Activated T-helper 1 cell treated with anti-CD3 and anti-CD28 coated beads, Interleukin-12 subunit alpha, Interleukin-12 subunit beta, Interleukin-2, Interleukin-4 antibody, amounts not matched to agents 30 ng/mL and 10 ng/mL and 1 ng/mL, durations not matched to agents 14 hours and 24 hours and 36 hours (primary cell): ENCODE measurements around the gene PSMA7. TPM values are rescaled to one million over a fixed set of nuclear protein-coding genes. Genes with fewer than 3 reads are reported as not detected.

ENCODE experiments used
- DNase-seq: peaks from one replicate; pipeline ENCODE4 v3.0.0; 2021; ENCODE audit warnings: low spot score
- H3K27ac Mint-ChIP-seq: one replicate; pipeline ENCODE4 v1.8.0; 2021; ENCODE audit warnings: mild to moderate bottlenecking, mixed read lengths
- H3K27me3 Mint-ChIP-seq: one replicate; pipeline ENCODE4 v1.8.0; 2022; ENCODE audit warnings: mild to moderate bottlenecking, moderate library complexity, mixed read lengths; ENCODE audit not compliant: insufficient read depth
- H3K36me3 Mint-ChIP-seq: one replicate; pipeline ENCODE4 v1.8.0; 2021; ENCODE audit warnings: low read depth, mixed read lengths
- H3K4me1 Mint-ChIP-seq: one replicate; pipeline ENCODE4 v1.8.0; 2021; ENCODE audit warnings: low read depth, mixed read lengths
- H3K4me3 Mint-ChIP-seq: one replicate; pipeline ENCODE4 v1.8.0; 2021; ENCODE audit warnings: mild to moderate bottlenecking, moderate library complexity, mixed read lengths
- H3K9me3 Mint-ChIP-seq: one replicate; pipeline ENCODE4 v1.8.0; 2021; ENCODE audit warnings: mixed read lengths
- intact Hi-C: fragments of 100-400 bp; cut with micrococcal nuclease; formaldehyde crosslinking; loops from one replicate; pipeline ENCODE4 v1.15.1; 2024
- total RNA-seq: library from RNA; stranded (reverse); gene quantifications from 2 replicates; pipeline ENCODE4 v1.2.3, GENCODE V29; 2022

PSMA7 gene
- total RNA-seq, 1 donor from 2014 or later: 444 TPM

GRCh38 chr20:62123450-62124118 is 19.6 kb downstream of the PSMA7 start:
- Mint-ChIP-seq H3K27ac (peak overlapping the region; percentile 12), H3K4me3 (peak overlapping the region; percentile 84), H3K4me1 (peaks cover 32% of the 10 kb centered on the region), H3K36me3 (peaks cover 33% of the 10 kb centered on the region), H3K9me3 (no peaks in the 10 kb centered on the region), H3K27me3 (no peaks in the 10 kb centered on the region)
- no peak for DNase-seq
- intact Hi-C loops: loop anchor here (2.0 to 5.0 kb wide), 2 partner anchors 284 to 671 kb away; partner anchors contain the start of gene CABLES2

- Mint-ChIP-seq H3K27ac (peak overlapping the region; percentile 12), H3K4me1 (peaks cover 32% of the 10 kb centered on the region), H3K4me3 (peak overlapping the region; percentile 84), H3K36me3 (peaks cover 27% of the 10 kb centered on the region), H3K27me3 (no peaks in the 10 kb centered on the region), H3K9me3 (no peaks in the 10 kb centered on the region)
- intact Hi-C loops: loop anchor here (1.0 to 5.0 kb wide), 7 partner anchors 20 to 672 kb away; partner anchors contain the start of genes CABLES2, OSBPL2, PSMA7 and RPS21
- peak; percentile 12 for DNase-seq
These were observed 20.3 kb downstream of the PSMA7 start for GRCh38 chr20:62122654-62123449.

GRCh38 chr20:62121776-62122653 is 21.2 kb downstream of the PSMA7 start, which contains the start of gene LSM14B:
Gene LSM14B (plus strand): TSS chr20:62122475. CDS start chr20:62122667, 192 bp downstream.
- intact Hi-C loops: loop anchor here (1.0 to 5.0 kb wide), 9 partner anchors 21 to 673 kb away; partner anchors contain the start of genes ADRM1, CABLES2, OSBPL2 and PSMA7
- H3K4me3 Mint-ChIP-seq: peak within 1 kb of the TSS; percentile 90
- H3K36me3 Mint-ChIP-seq: peaks cover 20% of the 10 kb centered on the region
- H3K27ac Mint-ChIP-seq: peak within 1 kb of the TSS; percentile 94
- no peaks in the 10 kb centered on the region for H3K27me3 Mint-ChIP-seq
- H3K9me3 Mint-ChIP-seq: no peaks in the 10 kb centered on the region
- H3K4me1 Mint-ChIP-seq: peaks cover 32% of the 10 kb centered on the region
- DNase-seq: peak; percentile 95

GRCh38 chr20:62120990-62121775 is 22.0 kb downstream of the PSMA7 start:
- H3K27me3 Mint-ChIP-seq: no peaks in the 10 kb centered on the region
- peak overlapping the region; percentile 90 for H3K4me3 Mint-ChIP-seq
- H3K9me3 Mint-ChIP-seq: no peaks in the 10 kb centered on the region
- H3K27ac Mint-ChIP-seq: peak overlapping the region; percentile 94
- H3K36me3 Mint-ChIP-seq: peaks cover 15% of the 10 kb centered on the region
- H3K4me1 Mint-ChIP-seq: peaks cover 32% of the 10 kb centered on the region
- intact Hi-C loops: loop anchor here (1.0 to 5.0 kb wide), 3 partner anchors 55 to 286 kb away; partner anchors contain the start of genes ADRM1 and CABLES2
- no peak for DNase-seq

GRCh38 chr20:62120365-62120762 is 22.8 kb downstream of the PSMA7 start:
- Mint-ChIP-seq H3K9me3 (no peaks in the 10 kb centered on the region), H3K4me3 (peak overlapping the region; percentile 61), H3K27me3 (no peaks in the 10 kb centered on the region), H3K27ac (peak overlapping the region; percentile 43), H3K4me1 (peaks cover 32% of the 10 kb centered on the region), H3K36me3 (peaks cover 12% of the 10 kb centered on the region)
- intact Hi-C loops: loop anchor here (5.0 kb wide), 1 partner anchor 287 kb away; the partner anchor contains the start of gene CABLES2
- DNase-seq: no peak

GRCh38 chr20:62119591-62120364 is 23.4 kb downstream of the PSMA7 start:
- DNase-seq: no peak
- intact Hi-C loops: loop anchor here (5.0 kb wide), 1 partner anchor 288 kb away; the partner anchor contains the start of gene CABLES2
- peaks cover 26% of the 10 kb centered on the region for H3K4me1 Mint-ChIP-seq
- no peaks in the 10 kb centered on the region for H3K27me3 Mint-ChIP-seq
- H3K27ac Mint-ChIP-seq: no peak overlapping the region
- H3K36me3 Mint-ChIP-seq: peaks cover 8% of the 10 kb centered on the region
- H3K4me3 Mint-ChIP-seq: peak overlapping the region; percentile 61
- H3K9me3 Mint-ChIP-seq: no peaks in the 10 kb centered on the region

- no peak for DNase-seq
- no peaks in the 10 kb centered on the region for H3K9me3 Mint-ChIP-seq
- intact Hi-C loops: no loop called here
- H3K27me3 Mint-ChIP-seq: no peaks in the 10 kb centered on the region
- H3K36me3 Mint-ChIP-seq: peaks cover 2% of the 10 kb centered on the region
- peaks cover 19% of the 10 kb centered on the region for H3K4me1 Mint-ChIP-seq
- no peak overlapping the region for H3K27ac Mint-ChIP-seq
- no peak overlapping the region for H3K4me3 Mint-ChIP-seq
These were observed 24.1 kb downstream of the PSMA7 start for GRCh38 chr20:62119115-62119514.

GRCh38 chr20:62118113-62119043 is 24.8 kb downstream of the PSMA7 start:
- Mint-ChIP-seq H3K4me3 (no peak overlapping the region), H3K36me3 (no peaks in the 10 kb centered on the region), H3K9me3 (peaks cover 4% of the 10 kb centered on the region), H3K27me3 (no peaks in the 10 kb centered on the region), H3K27ac (no peak overlapping the region), H3K4me1 (peaks cover 12% of the 10 kb centered on the region)
- no peak for DNase-seq
- intact Hi-C loops: no loop called here

GRCh38 chr20:62117658-62118057 is 25.5 kb downstream of the PSMA7 start:
- H3K4me3 Mint-ChIP-seq: no peak overlapping the region
- H3K36me3 Mint-ChIP-seq: no peaks in the 10 kb centered on the region
- intact Hi-C loops: no loop called here

GRCh38 chr20:62117362-62117646 is 25.9 kb downstream of the PSMA7 start:
- peaks cover 11% of the 10 kb centered on the region for H3K4me1 Mint-ChIP-seq
- no peak overlapping the region for H3K27ac Mint-ChIP-seq
- intact Hi-C loops: no loop called here

More at GRCh38 chr20:62117658-62118057, 25.5 kb downstream of the PSMA7 start:
- Mint-ChIP-seq H3K4me1 (peaks cover 11% of the 10 kb centered on the region), H3K27ac (no peak overlapping the region), H3K9me3 (peaks cover 9% of the 10 kb centered on the region), H3K27me3 (no peaks in the 10 kb centered on the region)
- DNase-seq: peak; percentile 58

More at GRCh38 chr20:62117362-62117646, 25.9 kb downstream of the PSMA7 start:
- no peak overlapping the region for H3K4me3 Mint-ChIP-seq
- no peak for DNase-seq
- H3K27me3 Mint-ChIP-seq: no peaks in the 10 kb centered on the region
- no peaks in the 10 kb centered on the region for H3K36me3 Mint-ChIP-seq
- peaks cover 13% of the 10 kb centered on the region for H3K9me3 Mint-ChIP-seq
